ENCODE measurements around the gene CCNH. TPM values are rescaled to one million over a fixed set of nuclear protein-coding genes. Genes with fewer than 3 reads are reported as not detected.
A peak's percentile ranks its signal among the peaks of the same experiment; 100 is the strongest.

CCNH gene
- 38.1 and 44.6 TPM in 2 replicates for total RNA-seq
- long read RNA-seq, transcript CCNH-201 (9 exons, 1,378 nt): major isoform, 11 of 47 reads
- long read RNA-seq, partial matches to known transcripts: 3 of 47 reads
- long read RNA-seq, other reads (novel, unspliced or antisense): 28 of 47 reads

GRCh38 chr5:87412630-87413342 is at the start of gene CCNH:
Gene CCNH (minus strand): TSS chr5:87412930. CDS start chr5:87412794, 136 bp downstream.
- TF ChIP-seq, protein P1, sequence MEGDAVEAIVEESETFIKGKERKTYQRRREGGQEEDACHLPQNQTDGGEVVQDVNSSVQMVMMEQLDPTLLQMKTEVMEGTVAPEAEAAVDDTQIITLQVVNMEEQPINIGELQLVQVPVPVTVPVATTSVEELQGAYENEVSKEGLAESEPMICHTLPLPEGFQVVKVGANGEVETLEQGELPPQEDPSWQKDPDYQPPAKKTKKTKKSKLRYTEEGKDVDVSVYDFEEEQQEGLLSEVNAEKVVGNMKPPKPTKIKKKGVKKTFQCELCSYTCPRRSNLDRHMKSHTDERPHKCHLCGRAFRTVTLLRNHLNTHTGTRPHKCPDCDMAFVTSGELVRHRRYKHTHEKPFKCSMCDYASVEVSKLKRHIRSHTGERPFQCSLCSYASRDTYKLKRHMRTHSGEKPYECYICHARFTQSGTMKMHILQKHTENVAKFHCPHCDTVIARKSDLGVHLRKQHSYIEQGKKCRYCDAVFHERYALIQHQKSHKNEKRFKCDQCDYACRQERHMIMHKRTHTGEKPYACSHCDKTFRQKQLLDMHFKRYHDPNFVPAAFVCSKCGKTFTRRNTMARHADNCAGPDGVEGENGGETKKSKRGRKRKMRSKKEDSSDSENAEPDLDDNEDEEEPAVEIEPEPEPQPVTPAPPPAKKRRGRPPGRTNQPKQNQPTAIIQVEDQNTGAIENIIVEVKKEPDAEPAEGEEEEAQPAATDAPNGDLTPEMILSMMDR (IDR thresholded peaks at IDR 0.05; ENCODE audit: unreplicated experiment): no peak
- peak within 1 kb of the TSS; percentile 85 for H3K4me3 Mint-ChIP-seq (ENCODE audit: low read depth)
- H3K27me3 Mint-ChIP-seq: no peaks in the 10 kb centered on the region
- peaks cover 7% of the 10 kb centered on the region for H3K36me3 Mint-ChIP-seq (ENCODE audit: insufficient read depth)
- no peaks in the 10 kb centered on the region for H3K9me3 Mint-ChIP-seq (ENCODE audit: low read depth)
- H3K4me1 Mint-ChIP-seq (ENCODE audit: low read depth): peaks cover 12% of the 10 kb centered on the region
- DNase-seq (ENCODE audit: low spot score, unreplicated experiment): peak; percentile 88
- peak within 1 kb of the TSS; percentile 91 for H3K27ac Mint-ChIP-seq

- Mint-ChIP-seq H3K27ac (no peak overlapping the region), H3K9me3 (ENCODE audit: low read depth) (peaks cover 11% of the 10 kb centered on the region), H3K4me3 (ENCODE audit: low read depth) (no peak overlapping the region), H3K27me3 (no peaks in the 10 kb centered on the region), H3K36me3 (ENCODE audit: insufficient read depth) (no peaks in the 10 kb centered on the region), H3K4me1 (ENCODE audit: low read depth) (peaks cover 1% of the 10 kb centered on the region)
- no peak for DNase-seq (ENCODE audit: low spot score, unreplicated experiment)
- TF ChIP-seq, protein P1 (IDR thresholded peaks at IDR 0.05; ENCODE audit: unreplicated experiment): no peak
These were observed 45.0 kb upstream of the CCNH start for GRCh38 chr5:87457706-87458105.

DNA sequence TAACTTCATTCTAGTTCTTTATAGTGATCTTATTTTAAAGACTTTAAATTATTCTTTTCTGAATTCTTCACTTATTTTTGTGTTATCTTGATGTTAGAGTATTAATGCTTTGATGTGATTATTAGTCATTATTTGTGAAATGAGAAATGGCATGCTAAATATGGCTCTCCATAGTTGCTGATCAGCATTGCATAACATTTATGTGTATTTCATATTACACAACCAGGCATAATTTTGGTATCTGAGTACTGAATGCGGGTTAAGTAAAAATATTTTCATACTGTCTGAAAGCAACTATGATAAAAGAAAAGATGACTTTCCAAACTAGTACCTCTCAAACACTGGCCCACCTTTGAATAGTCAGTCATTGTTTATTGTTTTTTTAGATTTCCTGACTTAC is 41.1 kb upstream of the CCNH start:
- Mint-ChIP-seq H3K36me3 (ENCODE audit: insufficient read depth) (no peaks in the 10 kb centered on the region), H3K4me1 (ENCODE audit: low read depth) (peaks cover 5% of the 10 kb centered on the region), H3K27ac (no peak overlapping the region), H3K4me3 (ENCODE audit: low read depth) (no peak overlapping the region), H3K9me3 (ENCODE audit: low read depth) (no peaks in the 10 kb centered on the region), H3K27me3 (no peaks in the 10 kb centered on the region)
- TF ChIP-seq, protein P1 (IDR thresholded peaks at IDR 0.05; ENCODE audit: unreplicated experiment): no peak
- no peak for DNase-seq (ENCODE audit: low spot score, unreplicated experiment)

- peaks cover 5% of the 10 kb centered on the region for H3K4me1 Mint-ChIP-seq (ENCODE audit: low read depth)
- H3K36me3 Mint-ChIP-seq (ENCODE audit: insufficient read depth): no peaks in the 10 kb centered on the region
- H3K4me3 Mint-ChIP-seq (ENCODE audit: low read depth): no peak overlapping the region
- H3K9me3 Mint-ChIP-seq (ENCODE audit: low read depth): no peaks in the 10 kb centered on the region
- H3K27ac Mint-ChIP-seq: no peak overlapping the region
- DNase-seq (ENCODE audit: low spot score, unreplicated experiment): no peak
- TF ChIP-seq, protein P1 (IDR thresholded peaks at IDR 0.05; ENCODE audit: unreplicated experiment): no peak
- no peaks in the 10 kb centered on the region for H3K27me3 Mint-ChIP-seq
These were observed 40.1 kb upstream of the CCNH start for GRCh38 chr5:87452837-87453236.

- Mint-ChIP-seq H3K27me3 (no peaks in the 10 kb centered on the region), H3K4me1 (ENCODE audit: low read depth) (no peaks in the 10 kb centered on the region), H3K9me3 (ENCODE audit: low read depth) (peaks cover 6% of the 10 kb centered on the region), H3K4me3 (ENCODE audit: low read depth) (no peak overlapping the region), H3K36me3 (ENCODE audit: insufficient read depth) (no peaks in the 10 kb centered on the region), H3K27ac (no peak overlapping the region)
- TF ChIP-seq, protein P1 (IDR thresholded peaks at IDR 0.05; ENCODE audit: unreplicated experiment): no peak
- no peak for DNase-seq (ENCODE audit: low spot score, unreplicated experiment)
These were observed 29.7 kb upstream of the CCNH start for GRCh38 chr5:87442419-87442818.
